ENCODE measurements around the gene SAMD4B. TPM values are rescaled to one million over a fixed set of nuclear protein-coding genes. Genes with fewer than 3 reads are reported as not detected.

The SAMD4B gene
- total and polyA plus RNA-seq, 2 of the 8 experiments (the other 6 are each of a cell fraction or from before 2014, with no cell fraction given), result 137 to 158 TPM

- TF ChIP-seq RAD21 (IDR thresholded peaks at IDR 0.05 in 1 of 2, conservative IDR thresholded peaks at IDR 0.05 in 1 of 2; ENCODE audit: low read depth in 2 of 2, low read length in 2 of 2), result no peak
- no peak for TF ChIP-seq TBP (IDR thresholded peaks at IDR 0.05; ENCODE audit: low read depth, low read length)
Observed at GRCh38 chr19:39411081-39411831, 69.0 kb downstream of the SAMD4B start (continued).

Data from H1 (cell line).